Neural cell (in vitro differentiated cells): Measurements from ENCODE around the gene HOXB6. TPM values are rescaled to one million over a fixed set of nuclear protein-coding genes. Genes with fewer than 3 reads are reported as not detected.

ENCODE experiments used
- H2AFZ ChIP-seq: fragments of 200-600, 300-800 bp; sonication (generic), shearing (Covaris generic); 2 replicates; pipeline ENCODE4 v1.6.0; 2014; ENCODE audit warnings: low read depth, mild to moderate bottlenecking, antibody characterized with exemption, low read length, moderate library complexity
- H3F3A ChIP-seq: fragments of 200-600 bp; shearing (Covaris generic); 2 replicates; pipeline ENCODE4 v1.6.1; 2016; ENCODE audit warnings: mild to moderate bottlenecking, moderate library complexity, mixed read lengths, antibody characterized with exemption, low read length; ENCODE audit not compliant: insufficient read depth, poor library complexity, severe bottlenecking
- H3K27ac ChIP-seq: fragments of 200-600, 300-800 bp; sonication (generic), shearing (Covaris generic); 2 replicates; pipeline ENCODE4 v1.5.1; 2014; ENCODE audit warnings: mild to moderate bottlenecking, low read length, moderate library complexity
- H3K27me3 ChIP-seq: fragments of 300-800, 200-600 bp; sonication (generic), shearing (Covaris generic); 2 replicates; pipeline ENCODE4 v1.6.0; 2014; ENCODE audit warnings: mild to moderate bottlenecking, low read depth, low read length, moderate library complexity; ENCODE audit not compliant: insufficient read depth
- H3K36me3 ChIP-seq: fragments of 300-800, 200-600 bp; sonication (generic), shearing (Covaris generic); 2 replicates; pipeline ENCODE4 v1.5.1; 2014; ENCODE audit warnings: mild to moderate bottlenecking, antibody characterized with exemption, low read length, moderate library complexity; ENCODE audit not compliant: insufficient read depth
- H3K4me2 ChIP-seq: fragments of 300-800, 200-600 bp; sonication (generic), shearing (Covaris generic); 2 replicates; pipeline ENCODE4 v1.6.0; 2014; ENCODE audit warnings: mild to moderate bottlenecking, low read length
- H3K4me3 ChIP-seq: fragments of 300-800, 200-600 bp; sonication (generic), shearing (Covaris generic); 2 replicates; pipeline ENCODE4 v1.5.1; 2014; ENCODE audit warnings: mild to moderate bottlenecking, low read length, moderate library complexity
- H3K79me2 ChIP-seq: fragments of 200-600 bp; shearing (Covaris generic); replicated peaks from 2 replicates; pipeline ENCODE4 v1.6.0; 2014; ENCODE audit warnings: mild to moderate bottlenecking, low read length, moderate library complexity; ENCODE audit not compliant: insufficient read depth
- H3K9ac ChIP-seq: fragments of 300-800, 200-600 bp; sonication (generic), shearing (Covaris generic); 2 replicates; pipeline ENCODE4 v1.6.1; 2016; ENCODE audit warnings: mild to moderate bottlenecking, low read length, mixed read lengths
- H3K9me2 ChIP-seq: fragments of 200-600 bp; shearing (Covaris generic); 2 replicates; pipeline ENCODE4 v1.6.1; 2016; ENCODE audit warnings: mild to moderate bottlenecking, low read length, mixed read lengths; ENCODE audit not compliant: insufficient read depth
- H3K9me3 ChIP-seq: fragments of 200-600, 300-800 bp; sonication (generic), shearing (Covaris generic); 2 replicates; pipeline ENCODE4 v1.6.1; 2016; ENCODE audit warnings: mild to moderate bottlenecking, mixed run types, low read length, moderate library complexity, mixed read lengths
- H4K20me1 ChIP-seq: fragments of 200-600 bp; shearing (Covaris generic); 2 replicates; pipeline ENCODE4 v1.6.1; 2016; ENCODE audit warnings: mild to moderate bottlenecking, mixed run types; ENCODE audit not compliant: insufficient read depth
- CTCF ChIP-seq: fragments of 450-650 bp; IDR thresholded peaks from 2 replicates; pipeline ENCODE4 v1.5.1; 2014; ENCODE audit warnings: antibody characterized with exemption, mild to moderate bottlenecking, moderate library complexity; ENCODE audit not compliant: poor library complexity, severe bottlenecking
- EP300 ChIP-seq: fragments of 450-650 bp; conservative IDR thresholded peaks from 2 replicates; pipeline ENCODE4 v1.6.1; 2014; ENCODE audit warnings: antibody characterized with exemption, mild to moderate bottlenecking, moderate library complexity; ENCODE audit not compliant: poor library complexity, severe bottlenecking
- EZH2 ChIP-seq: fragments of 200-600, 300-800 bp; shearing (Covaris generic), sonication (generic); IDR thresholded peaks from 2 replicates; pipeline ENCODE4 v1.6.1; 2014; ENCODE audit warnings: antibody characterized with exemption, low read length, borderline replicate concordance, mild to moderate bottlenecking; ENCODE audit not compliant: insufficient read depth, poor library complexity, severe bottlenecking
- MXI1 ChIP-seq: fragments of 450-650 bp; conservative IDR thresholded peaks from 2 replicates; pipeline ENCODE4 v1.6.1; 2014; ENCODE audit warnings: antibody characterized with exemption, mild to moderate bottlenecking; ENCODE audit not compliant: poor library complexity, severe bottlenecking
- POLR2AphosphoS5 ChIP-seq: IDR thresholded peaks from 2 replicates; pipeline ENCODE4 v1.6.1; 2012
- RAD21 ChIP-seq: fragments of 450-650 bp; conservative IDR thresholded peaks from 2 replicates; pipeline ENCODE4 v1.6.1; 2014; ENCODE audit warnings: antibody characterized with exemption, mild to moderate bottlenecking, moderate library complexity
- REST ChIP-seq: IDR thresholded peaks from 2 replicates; pipeline ENCODE4 v1.6.1; 2012; ENCODE audit warnings: borderline replicate concordance
- TAF1 ChIP-seq: IDR thresholded peaks from 2 replicates; pipeline ENCODE4 v1.6.1; 2012; ENCODE audit warnings: low read depth
- polyA plus RNA-seq: library from polyadenylated mRNA; depleted of rRNA; stranded (reverse); fragments of >200 nt; gene quantifications from 2 replicates; pipeline ENCODE4 v1.2.3, GENCODE V29; 2014

The HOXB6 gene
- polyA plus RNA-seq, 1 donor from 2014 or later: not detected

GRCh38 chr17:48627118-48627597 lies 22.4 kb upstream of the HOXB6 start:
- H3K79me2 ChIP-seq: no peaks in the 10 kb centered on the region
- peaks cover 100% of the 10 kb centered on the region for H3K27me3 ChIP-seq
- H3K27ac ChIP-seq: no peak overlapping the region
- H3F3A ChIP-seq: no peaks in the 10 kb centered on the region
- no peak overlapping the region for H3K9ac ChIP-seq
- no peaks in the 10 kb centered on the region for H4K20me1 ChIP-seq
- no peak overlapping the region for H3K4me3 ChIP-seq
- H3K9me3 ChIP-seq: peaks cover 4% of the 10 kb centered on the region
- no peak overlapping the region for H3K4me2 ChIP-seq
- TF ChIP-seq MXI1: no peak
- no peak for TF ChIP-seq EZH2
- TF ChIP-seq TAF1: no peak
- no peak for TF ChIP-seq REST
- no peak for TF ChIP-seq POLR2AphosphoS5
- no peak for TF ChIP-seq CTCF
- TF ChIP-seq RAD21: no peak
- H2AFZ ChIP-seq: no peak overlapping the region
- H3K9me2 ChIP-seq: no peaks in the 10 kb centered on the region
- H3K36me3 ChIP-seq: no peaks in the 10 kb centered on the region

- H3K79me2 ChIP-seq: no peaks in the 10 kb centered on the region
- H3K27ac ChIP-seq: no peak within 1 kb of the TSS
- H3K9ac ChIP-seq: no peak within 1 kb of the TSS
- TF ChIP-seq REST: no peak
- no peak for TF ChIP-seq MXI1
- no peak for TF ChIP-seq CTCF
- no peak for TF ChIP-seq POLR2AphosphoS5
- TF ChIP-seq EP300: no peak
- H3F3A ChIP-seq: no peaks in the 10 kb centered on the region
- no peaks in the 10 kb centered on the region for H4K20me1 ChIP-seq
- no peaks in the 10 kb centered on the region for H3K36me3 ChIP-seq
- H3K27me3 ChIP-seq: peaks cover 100% of the 10 kb centered on the region
- peak within 1 kb of the TSS; percentile 45 for H3K4me3 ChIP-seq
- peaks cover 5% of the 10 kb centered on the region for H3K9me3 ChIP-seq
- no peak within 1 kb of the TSS for H3K4me2 ChIP-seq
- no peak within 1 kb of the TSS for H2AFZ ChIP-seq
- no peaks in the 10 kb centered on the region for H3K9me2 ChIP-seq
These were observed 21.7 kb upstream of the HOXB6 start, which contains the start of gene HOXB9 for GRCh38 chr17:48626245-48627117. Gene HOXB9 (minus strand): TSS chr17:48626358. CDS start chr17:48626269, 89 bp downstream.
